HepG2 (cell line): Measurements from ENCODE around the gene RHBDL1. TPM values are rescaled to one million over a fixed set of nuclear protein-coding genes. Genes with fewer than 3 reads are reported as not detected.
A peak's percentile ranks its signal among the peaks of the same experiment; 100 is the strongest.

Experiments
- ATAD3A ChIP-seq: sonication (generic); formaldehyde crosslinking; IDR thresholded peaks from 2 replicates; pipeline ENCODE4 v1.4.0; 2020; ENCODE audit warnings: missing genetic modification reagents
- BCL6 ChIP-seq: IDR thresholded peaks from 2 replicates; pipeline ENCODE4 v1.6.1; 2016; ENCODE audit warnings: missing genetic modification reagents, missing compliant biosample characterization
- CCDC6 ChIP-seq: sonication (generic); formaldehyde crosslinking; IDR thresholded peaks from 2 replicates; pipeline ENCODE4 v1.8.1; 2022; ENCODE audit warnings: mild to moderate bottlenecking, missing genetic modification reagents, moderate library complexity
- HCFC1 ChIP-seq: fragments of 150-350 bp; IDR thresholded peaks from 2 replicates; pipeline ENCODE4 v1.6.1; 2014; ENCODE audit warnings: low read depth, low read length
- JUN ChIP-seq: sonication (generic); formaldehyde crosslinking; IDR thresholded peaks from 2 replicates; pipeline ENCODE4 v1.4.0; 2020; ENCODE audit warnings: mild to moderate bottlenecking, missing genetic modification reagents
- KLF12 ChIP-seq: sonication (generic); formaldehyde crosslinking; IDR thresholded peaks from 2 replicates; pipeline ENCODE4 v1.4.0; 2020; ENCODE audit warnings: missing genetic modification reagents, borderline replicate concordance
- KMT2A ChIP-seq: sonication (generic); formaldehyde crosslinking; IDR thresholded peaks from 2 replicates; pipeline ENCODE4 v1.4.0; 2020; ENCODE audit warnings: missing genetic modification reagents
- PRPF4 ChIP-seq: fragments of 200-400 bp; formaldehyde crosslinking; IDR thresholded peaks from 2 replicates; pipeline ENCODE4 v1.6.1; 2016; ENCODE audit warnings: low read length, low read depth; ENCODE audit not compliant: poor library complexity, severe bottlenecking
- SNAPC2 ChIP-seq: sonication (generic); formaldehyde crosslinking; IDR thresholded peaks from 2 replicates; pipeline ENCODE4 v1.8.1; 2022; ENCODE audit warnings: mild to moderate bottlenecking, missing genetic modification reagents
- SP1 ChIP-seq, 2 experiments: fragments of 450-650 bp in 1 of 2; sonication (generic) in 1 of 2; formaldehyde crosslinking in 1 of 2; IDR thresholded peaks; 2 replicates each; pipeline versions ENCODE4 v1.4.0 to v1.6.1; 2016 to 2020; ENCODE audit warnings: missing genetic modification reagents in 1 of 2
- TOE1 ChIP-seq: sonication (generic); formaldehyde crosslinking; IDR thresholded peaks from 2 replicates; pipeline ENCODE4 v1.4.0; 2020; ENCODE audit warnings: mild to moderate bottlenecking, missing genetic modification reagents
- ZBTB20 ChIP-seq: sonication (generic); formaldehyde crosslinking; IDR thresholded peaks from 2 replicates; pipeline ENCODE4 v1.8.1; 2023; ENCODE audit warnings: missing genetic modification reagents, low read depth, mild to moderate bottlenecking, borderline replicate concordance
- ZBTB8A ChIP-seq: sonication (generic); formaldehyde crosslinking; IDR thresholded peaks from 2 replicates; pipeline ENCODE4 v1.4.0; 2020; ENCODE audit warnings: mild to moderate bottlenecking, low read depth, missing genetic modification reagents, borderline replicate concordance
- ZNF451 ChIP-seq: sonication (generic); formaldehyde crosslinking; IDR thresholded peaks from 2 replicates; pipeline ENCODE4 v1.5.0; 2020; ENCODE audit warnings: mild to moderate bottlenecking, missing genetic modification reagents
- ZNF552 ChIP-seq: sonication (generic); formaldehyde crosslinking; IDR thresholded peaks from 2 replicates; pipeline ENCODE4 v1.9.0; 2022; ENCODE audit warnings: missing genetic modification reagents, mild to moderate bottlenecking, borderline replicate concordance
- ZNF761 ChIP-seq: sonication (generic); formaldehyde crosslinking; conservative IDR thresholded peaks from 2 replicates; pipeline ENCODE4 v1.4.0; 2020; ENCODE audit warnings: mild to moderate bottlenecking, missing genetic modification reagents
- ZSCAN21 ChIP-seq: sonication (generic); formaldehyde crosslinking; IDR thresholded peaks from 2 replicates; pipeline ENCODE4 v1.8.0; 2022; ENCODE audit warnings: mild to moderate bottlenecking, missing genetic modification reagents, moderate library complexity, borderline replicate concordance
- polyA plus RNA-seq, 8 experiments: library from polyadenylated mRNA; depleted of rRNA in 3 of 8; stranded (reverse) in 7 of 8; unstranded in 1 of 8; fragments of >200 nt; fragmentation: Illumina TruSeq in 4 of 8; extraction: Trizol in 4 of 8; gene quantifications; 2 replicates each; pipeline versions ENCODE4 v1.2.1 to v1.2.3, GENCODE V29; 2011 to 2016; ENCODE audit warnings: low read depth in 4 of 8, missing spikeins in 1 of 8, mixed read lengths in 1 of 8; ENCODE audit not compliant: insufficient read depth in 1 of 8
- total RNA-seq, 5 experiments: library from RNA; depleted of rRNA; stranded (reverse); fragments of >200 nt; fragmentation: Illumina TruSeq; extraction: Trizol; gene quantifications; 2 replicates each; pipeline ENCODE4 v1.2.3, GENCODE V29; 2016; ENCODE audit warnings: low read depth in 1 of 5
- TF ChIP-seq, protein P1 (sequence below): sonication (generic); formaldehyde crosslinking; conservative IDR thresholded peaks from 2 replicates; pipeline ENCODE4 v1.8.1; 2023; ENCODE audit warnings: missing genetic modification reagents
- TF ChIP-seq, protein P2 (sequence below): sonication (generic); formaldehyde crosslinking; IDR thresholded peaks from 2 replicates; pipeline ENCODE4 v1.4.0; 2020; ENCODE audit warnings: missing genetic modification reagents; ENCODE audit errors: not compliant biosample characterization
- TF ChIP-seq, protein P3 (sequence below): IDR thresholded peaks from 2 replicates; pipeline ENCODE4 v1.6.1; 2012; ENCODE audit warnings: inconsistent platforms
- TF ChIP-seq, protein P4 (sequence below): sonication (generic); formaldehyde crosslinking; IDR thresholded peaks from 2 replicates; pipeline ENCODE4 v1.4.0; 2020; ENCODE audit warnings: missing genetic modification reagents

The RHBDL1 gene
- total and polyA plus RNA-seq, 2 of the 13 experiments (the other 11 are each of a cell fraction or from before 2014, with no cell fraction given) = 1.8 to 3.8 TPM

GRCh38 chr16:714558-715476 lies 39.3 kb downstream of the RHBDL1 start, which contains the start of gene METRN (continued):
- peak; percentile 27; the same call in 1 of the 2 replicates for TF ChIP-seq BCL6 (CRISPR knock-in tag)
- no peak for TF ChIP-seq KMT2A (CRISPR knock-in tag)
- TF ChIP-seq ZSCAN21 = peak; percentile 29; the same call in 1 of the 2 replicates
- TF ChIP-seq ZNF761 (CRISPR knock-in tag) = no peak; the same call in 1 of the 2 replicates
- TF ChIP-seq TOE1 = no peak
- no peak for TF ChIP-seq PRPF4
- TF ChIP-seq JUN = no peak
- TF ChIP-seq SNAPC2 (CRISPR knock-in tag) = 0 out of 2 replicates have a peak, but pooled peaks have one; percentile 44
- TF ChIP-seq, protein P1, sequence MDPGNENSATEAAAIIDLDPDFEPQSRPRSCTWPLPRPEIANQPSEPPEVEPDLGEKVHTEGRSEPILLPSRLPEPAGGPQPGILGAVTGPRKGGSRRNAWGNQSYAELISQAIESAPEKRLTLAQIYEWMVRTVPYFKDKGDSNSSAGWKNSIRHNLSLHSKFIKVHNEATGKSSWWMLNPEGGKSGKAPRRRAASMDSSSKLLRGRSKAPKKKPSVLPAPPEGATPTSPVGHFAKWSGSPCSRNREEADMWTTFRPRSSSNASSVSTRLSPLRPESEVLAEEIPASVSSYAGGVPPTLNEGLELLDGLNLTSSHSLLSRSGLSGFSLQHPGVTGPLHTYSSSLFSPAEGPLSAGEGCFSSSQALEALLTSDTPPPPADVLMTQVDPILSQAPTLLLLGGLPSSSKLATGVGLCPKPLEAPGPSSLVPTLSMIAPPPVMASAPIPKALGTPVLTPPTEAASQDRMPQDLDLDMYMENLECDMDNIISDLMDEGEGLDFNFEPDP = no peak
- TF ChIP-seq, protein P2, sequence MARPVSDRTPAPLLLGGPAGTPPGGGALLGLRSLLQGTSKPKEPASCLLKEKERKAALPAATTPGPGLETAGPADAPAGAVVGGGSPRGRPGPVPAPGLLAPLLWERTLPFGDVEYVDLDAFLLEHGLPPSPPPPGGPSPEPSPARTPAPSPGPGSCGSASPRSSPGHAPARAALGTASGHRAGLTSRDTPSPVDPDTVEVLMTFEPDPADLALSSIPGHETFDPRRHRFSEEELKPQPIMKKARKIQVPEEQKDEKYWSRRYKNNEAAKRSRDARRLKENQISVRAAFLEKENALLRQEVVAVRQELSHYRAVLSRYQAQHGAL (CRISPR knock-in tag) = no peak
- peak; percentile 58; the same call in 1 of the 2 replicates for TF ChIP-seq CCDC6
- no peak for TF ChIP-seq ATAD3A (CRISPR knock-in tag)
- TF ChIP-seq, protein P3, sequence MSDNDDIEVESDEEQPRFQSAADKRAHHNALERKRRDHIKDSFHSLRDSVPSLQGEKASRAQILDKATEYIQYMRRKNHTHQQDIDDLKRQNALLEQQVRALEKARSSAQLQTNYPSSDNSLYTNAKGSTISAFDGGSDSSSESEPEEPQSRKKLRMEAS = peak; percentile 56
- no peak for TF ChIP-seq ZBTB20 (CRISPR knock-in tag)
- no peak for TF ChIP-seq ZNF552 (CRISPR knock-in tag)
- TF ChIP-seq, protein P4, sequence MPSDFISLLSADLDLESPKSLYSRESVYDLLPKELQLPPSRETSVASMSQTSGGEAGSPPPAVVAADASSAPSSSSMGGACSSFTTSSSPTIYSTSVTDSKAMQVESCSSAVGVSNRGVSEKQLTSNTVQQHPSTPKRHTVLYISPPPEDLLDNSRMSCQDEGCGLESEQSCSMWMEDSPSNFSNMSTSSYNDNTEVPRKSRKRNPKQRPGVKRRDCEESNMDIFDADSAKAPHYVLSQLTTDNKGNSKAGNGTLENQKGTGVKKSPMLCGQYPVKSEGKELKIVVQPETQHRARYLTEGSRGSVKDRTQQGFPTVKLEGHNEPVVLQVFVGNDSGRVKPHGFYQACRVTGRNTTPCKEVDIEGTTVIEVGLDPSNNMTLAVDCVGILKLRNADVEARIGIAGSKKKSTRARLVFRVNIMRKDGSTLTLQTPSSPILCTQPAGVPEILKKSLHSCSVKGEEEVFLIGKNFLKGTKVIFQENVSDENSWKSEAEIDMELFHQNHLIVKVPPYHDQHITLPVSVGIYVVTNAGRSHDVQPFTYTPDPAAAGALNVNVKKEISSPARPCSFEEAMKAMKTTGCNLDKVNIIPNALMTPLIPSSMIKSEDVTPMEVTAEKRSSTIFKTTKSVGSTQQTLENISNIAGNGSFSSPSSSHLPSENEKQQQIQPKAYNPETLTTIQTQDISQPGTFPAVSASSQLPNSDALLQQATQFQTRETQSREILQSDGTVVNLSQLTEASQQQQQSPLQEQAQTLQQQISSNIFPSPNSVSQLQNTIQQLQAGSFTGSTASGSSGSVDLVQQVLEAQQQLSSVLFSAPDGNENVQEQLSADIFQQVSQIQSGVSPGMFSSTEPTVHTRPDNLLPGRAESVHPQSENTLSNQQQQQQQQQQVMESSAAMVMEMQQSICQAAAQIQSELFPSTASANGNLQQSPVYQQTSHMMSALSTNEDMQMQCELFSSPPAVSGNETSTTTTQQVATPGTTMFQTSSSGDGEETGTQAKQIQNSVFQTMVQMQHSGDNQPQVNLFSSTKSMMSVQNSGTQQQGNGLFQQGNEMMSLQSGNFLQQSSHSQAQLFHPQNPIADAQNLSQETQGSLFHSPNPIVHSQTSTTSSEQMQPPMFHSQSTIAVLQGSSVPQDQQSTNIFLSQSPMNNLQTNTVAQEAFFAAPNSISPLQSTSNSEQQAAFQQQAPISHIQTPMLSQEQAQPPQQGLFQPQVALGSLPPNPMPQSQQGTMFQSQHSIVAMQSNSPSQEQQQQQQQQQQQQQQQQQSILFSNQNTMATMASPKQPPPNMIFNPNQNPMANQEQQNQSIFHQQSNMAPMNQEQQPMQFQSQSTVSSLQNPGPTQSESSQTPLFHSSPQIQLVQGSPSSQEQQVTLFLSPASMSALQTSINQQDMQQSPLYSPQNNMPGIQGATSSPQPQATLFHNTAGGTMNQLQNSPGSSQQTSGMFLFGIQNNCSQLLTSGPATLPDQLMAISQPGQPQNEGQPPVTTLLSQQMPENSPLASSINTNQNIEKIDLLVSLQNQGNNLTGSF = no peak
- no peak for TF ChIP-seq KLF12 (CRISPR knock-in tag)
- no peak for TF ChIP-seq SP1 (IDR thresholded peaks at IDR 0.05)
- TF ChIP-seq SP1 (CRISPR knock-in tag; IDR thresholded peaks at IDR 0.05) = peak; percentile 64
- no peak for TF ChIP-seq ZNF451 (CRISPR knock-in tag)
- no peak for TF ChIP-seq HCFC1
- no peak for TF ChIP-seq ZBTB8A (CRISPR knock-in tag)
